GM12874 (cell line): Measurements from ENCODE around the gene CYTH1.

ENCODE experiments used
- TF ChIP-seq, protein P1 (sequence below): IDR thresholded peaks from 2 replicates; pipeline ENCODE4 v1.5.1; 2011; ENCODE audit warnings: low read depth, mild to moderate bottlenecking, control low read depth, low read length, moderate library complexity; ENCODE audit not compliant: insufficient read depth

The CYTH1 gene

GRCh38 chr17:78777881-78778280 is 4.2 kb downstream of the CYTH1 start:
- TF ChIP-seq, protein P1, sequence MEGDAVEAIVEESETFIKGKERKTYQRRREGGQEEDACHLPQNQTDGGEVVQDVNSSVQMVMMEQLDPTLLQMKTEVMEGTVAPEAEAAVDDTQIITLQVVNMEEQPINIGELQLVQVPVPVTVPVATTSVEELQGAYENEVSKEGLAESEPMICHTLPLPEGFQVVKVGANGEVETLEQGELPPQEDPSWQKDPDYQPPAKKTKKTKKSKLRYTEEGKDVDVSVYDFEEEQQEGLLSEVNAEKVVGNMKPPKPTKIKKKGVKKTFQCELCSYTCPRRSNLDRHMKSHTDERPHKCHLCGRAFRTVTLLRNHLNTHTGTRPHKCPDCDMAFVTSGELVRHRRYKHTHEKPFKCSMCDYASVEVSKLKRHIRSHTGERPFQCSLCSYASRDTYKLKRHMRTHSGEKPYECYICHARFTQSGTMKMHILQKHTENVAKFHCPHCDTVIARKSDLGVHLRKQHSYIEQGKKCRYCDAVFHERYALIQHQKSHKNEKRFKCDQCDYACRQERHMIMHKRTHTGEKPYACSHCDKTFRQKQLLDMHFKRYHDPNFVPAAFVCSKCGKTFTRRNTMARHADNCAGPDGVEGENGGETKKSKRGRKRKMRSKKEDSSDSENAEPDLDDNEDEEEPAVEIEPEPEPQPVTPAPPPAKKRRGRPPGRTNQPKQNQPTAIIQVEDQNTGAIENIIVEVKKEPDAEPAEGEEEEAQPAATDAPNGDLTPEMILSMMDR, result no peak

- TF ChIP-seq, protein P1, result no peak
Observed at GRCh38 chr17:78774956-78775571, 7.0 kb downstream of the CYTH1 start.

DNA sequence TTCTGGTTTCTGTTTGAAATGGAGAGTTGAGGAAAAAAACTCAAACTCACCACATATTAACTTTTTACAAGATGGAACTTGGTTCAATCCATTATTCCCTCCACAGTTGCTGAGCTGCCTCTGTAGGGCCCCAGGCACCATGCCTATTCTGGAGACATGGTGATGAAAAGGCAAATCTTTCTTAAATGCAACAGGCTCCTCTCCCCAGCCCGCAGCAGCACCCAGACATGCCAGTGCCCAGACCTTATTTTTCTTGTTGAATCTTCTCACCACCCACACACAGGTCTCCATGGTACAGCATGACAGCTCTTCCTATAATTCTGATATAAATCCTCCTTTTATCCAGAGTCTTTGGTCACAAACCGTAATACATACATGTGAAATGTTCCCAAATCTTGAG is 7.6 kb downstream of the CYTH1 start:
- TF ChIP-seq, protein P1, result no peak

DNA sequence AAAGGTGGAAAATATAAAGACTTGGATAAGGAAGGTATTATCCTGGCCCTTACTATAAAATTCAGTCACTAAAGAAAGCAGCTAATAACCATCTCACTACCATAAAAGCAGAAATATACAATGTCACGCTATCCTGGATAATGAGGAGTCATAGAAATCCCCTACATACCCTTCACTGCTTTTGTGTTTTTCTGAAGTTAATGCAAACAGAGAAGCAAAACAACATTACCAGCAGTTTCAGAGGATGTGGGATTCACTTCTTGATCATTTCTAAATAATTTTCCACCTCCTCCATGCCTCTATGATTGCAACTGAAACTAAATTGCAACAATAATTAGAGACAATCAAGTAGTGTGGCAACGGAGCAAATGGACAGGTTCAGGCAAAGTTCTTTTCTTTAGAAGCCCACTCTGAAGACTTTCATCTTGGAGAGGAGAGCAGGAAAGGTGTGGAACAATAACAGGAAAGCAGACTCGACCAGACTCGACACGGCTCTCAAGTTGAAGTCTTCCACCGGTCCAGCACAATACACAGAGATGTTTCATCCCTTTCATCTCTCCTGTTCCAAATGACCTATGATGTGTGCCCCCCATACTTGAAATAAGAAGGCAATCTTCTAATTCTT is 10.2 kb downstream of the CYTH1 start:
- TF ChIP-seq, protein P1, result no peak

GRCh38 chr17:78769196-78769773 is 12.8 kb downstream of the CYTH1 start:
- TF ChIP-seq, protein P1, result peak; percentile 53; the same call in 1 of the 2 replicates

DNA sequence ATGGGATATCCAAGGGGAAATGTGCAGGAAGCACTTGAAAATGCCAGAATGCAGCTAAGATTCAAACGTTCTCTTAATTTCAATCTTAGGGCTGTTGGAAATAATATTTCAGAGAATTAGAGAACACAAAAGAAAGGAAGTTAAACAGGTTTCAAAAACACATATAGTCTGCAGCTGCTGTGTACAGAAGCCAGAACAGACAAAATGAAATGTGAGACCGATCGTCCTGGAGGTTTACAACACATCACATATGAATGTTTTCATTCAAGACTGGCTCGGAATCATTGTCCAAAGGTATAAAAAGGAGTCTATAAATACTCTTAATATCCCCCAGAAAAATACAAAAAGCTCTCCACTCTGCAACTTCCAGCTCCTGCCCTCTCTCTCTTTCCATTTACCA is 14.3 kb downstream of the CYTH1 start:
- TF ChIP-seq, protein P1, result no peak

- TF ChIP-seq, protein P1, result no peak
Observed at GRCh38 chr17:78766743-78767294, 15.3 kb downstream of the CYTH1 start.
